CD4-positive, CD25-positive, alpha-beta regulatory T cell (primary cell): ENCODE results near the gene UBE2I. TPM values are rescaled to one million over a fixed set of nuclear protein-coding genes. Genes with fewer than 3 reads are reported as not detected.
A peak's percentile ranks its signal among the peaks of the same experiment; 100 is the strongest.

Source experiments
- ATAC-seq, 2 donors: fragments of 150-1000 bp; cut with Tn5 transposase; one replicate each; pipeline ENCODE4 v1.10.0; 2021; ENCODE audit warnings: low read depth in 2 of 2, moderate number of reproducible peaks in 2 of 2, moderate library complexity in 1 of 2
- DNase-seq, 3 donors: peaks; one replicate each; pipeline versions ENCODE4 v3.0.0 to v3.0.0-alpha.2; 2012 to 2022; ENCODE audit warnings: mixed read lengths in 1 of 3
- H3K27ac ChIP-seq: one replicate; pipeline ENCODE4 v1.7.0; 2013; ENCODE audit warnings: mild to moderate bottlenecking, low read length; ENCODE audit not compliant: insufficient read depth, poor library complexity, severe bottlenecking
- H3K27me3 ChIP-seq: one replicate; pipeline ENCODE4 v1.7.0; 2013; ENCODE audit warnings: low read length; ENCODE audit not compliant: control insufficient read depth, insufficient read depth
- H3K36me3 ChIP-seq: one replicate; pipeline ENCODE4 v1.7.0; 2013; ENCODE audit warnings: mild to moderate bottlenecking, low read length, moderate library complexity; ENCODE audit not compliant: control insufficient read depth, insufficient read depth
- H3K4me1 ChIP-seq: 2 replicates; pipeline ENCODE4 v1.7.0; 2013; ENCODE audit warnings: mild to moderate bottlenecking, low read length; ENCODE audit not compliant: insufficient read depth, control insufficient read depth, poor library complexity, severe bottlenecking
- H3K4me3 ChIP-seq: one replicate; pipeline ENCODE4 v1.7.0; 2013; ENCODE audit warnings: low read depth, mild to moderate bottlenecking, low read length, moderate library complexity
- H3K9me3 ChIP-seq, 2 experiments: 1 replicate in 1 of 2; 2 replicates in 1 of 2; pipeline ENCODE4 v1.7.0; 2013; ENCODE audit warnings: low read length in 2 of 2, mild to moderate bottlenecking in 1 of 2, moderate library complexity in 1 of 2; ENCODE audit not compliant: control insufficient read depth in 2 of 2
- H3K27ac Mint-ChIP-seq, 3 donors: one replicate each; pipeline ENCODE4 v1.8.0; 2020 to 2022; ENCODE audit warnings: mild to moderate bottlenecking in 3 of 3, mixed read lengths in 3 of 3, moderate library complexity in 2 of 3
- H3K27me3 Mint-ChIP-seq: one replicate; pipeline ENCODE4 v1.8.0; 2022; ENCODE audit warnings: mild to moderate bottlenecking, mixed read lengths
- H3K36me3 Mint-ChIP-seq: one replicate; pipeline ENCODE4 v1.8.0; 2020; ENCODE audit warnings: mixed read lengths
- H3K4me1 Mint-ChIP-seq, 4 donors: one replicate each; pipeline ENCODE4 v1.8.0; 2020 to 2022; ENCODE audit warnings: mixed read lengths in 4 of 4, mild to moderate bottlenecking in 1 of 4
- H3K4me3 Mint-ChIP-seq, 4 donors: one replicate each; pipeline ENCODE4 v1.8.0; 2020 to 2022; ENCODE audit warnings: mild to moderate bottlenecking in 4 of 4, mixed read lengths in 4 of 4, moderate library complexity in 3 of 4
- H3K9me3 Mint-ChIP-seq, 7 donors: one replicate each; pipeline ENCODE4 v1.8.0; 2020 to 2022; ENCODE audit warnings: mixed read lengths in 7 of 7, mild to moderate bottlenecking in 3 of 7, moderate library complexity in 2 of 7
- polyA plus RNA-seq, 4 donors: library from polyadenylated mRNA; unstranded; fragments of 300-500 nt; fragmentation: Illumina TruSeq; gene quantifications; one replicate each; pipeline ENCODE4 v1.2.3, GENCODE V29; 2021
- total RNA-seq: library from RNA; stranded (reverse); gene quantifications from one replicate; pipeline ENCODE4 v1.2.3, GENCODE V29; 2022

UBE2I gene
- total and polyA plus RNA-seq, 5 donors from 2014 or later: 75.5 to 205 (median 95.6) TPM

GRCh38 chr16:1299012-1299867 is 10.2 kb upstream of the UBE2I start:
- Histone ChIP-seq H3K27ac (no peak overlapping the region), H3K9me3 (no peaks in the 10 kb centered on the region), H3K36me3 (no peaks in the 10 kb centered on the region), H3K27me3 (peaks cover 3% of the 10 kb centered on the region), H3K4me3 (no peak overlapping the region), H3K4me1 (peaks cover 24% of the 10 kb centered on the region)
- no peaks in the 10 kb centered on the region for H3K36me3 Mint-ChIP-seq
- H3K27ac Mint-ChIP-seq: peak overlapping the region in 1 of 3 donors; percentile 38
- no peak for ATAC-seq
- no peak overlapping the region for H3K4me3 Mint-ChIP-seq
- peaks cover 0 to 22% (median 4%) of the 10 kb centered on the region in 4 donors for H3K4me1 Mint-ChIP-seq
- H3K27me3 Mint-ChIP-seq: peaks cover 21% of the 10 kb centered on the region
- DNase-seq: no peak
- no peaks in the 10 kb centered on the region for H3K9me3 Mint-ChIP-seq

GRCh38 chr16:1299868-1300203 is 9.6 kb upstream of the UBE2I start:
- Histone ChIP-seq H3K4me3 (no peak overlapping the region), H3K9me3 (no peaks in the 10 kb centered on the region), H3K27me3 (peaks cover 3% of the 10 kb centered on the region), H3K36me3 (no peaks in the 10 kb centered on the region), H3K27ac (no peak overlapping the region), H3K4me1 (peaks cover 26% of the 10 kb centered on the region)
- Mint-ChIP-seq H3K36me3 (no peaks in the 10 kb centered on the region), H3K4me1 (peaks cover 0 to 28% (median 6%) of the 10 kb centered on the region in 4 donors), H3K9me3 (no peaks in the 10 kb centered on the region), H3K27me3 (peaks cover 17% of the 10 kb centered on the region), H3K27ac (no peak overlapping the region), H3K4me3 (no peak overlapping the region)
- ATAC-seq (no peak), DNase-seq (no peak)

GRCh38 chr16:1300664-1301476 is 8.6 kb upstream of the UBE2I start:
- no peaks in the 10 kb centered on the region for H3K9me3 ChIP-seq
- no peaks in the 10 kb centered on the region for H3K9me3 Mint-ChIP-seq
- H3K4me3 Mint-ChIP-seq: no peak overlapping the region

GRCh38 chr16:1301562-1301961 is 7.9 kb upstream of the UBE2I start:
- peaks cover 0 to 33% (median 7%) of the 10 kb centered on the region in 4 donors for H3K4me1 Mint-ChIP-seq
- H3K4me3 ChIP-seq: no peak overlapping the region
- H3K9me3 Mint-ChIP-seq: no peaks in the 10 kb centered on the region
- no peaks in the 10 kb centered on the region for H3K36me3 Mint-ChIP-seq
- peaks cover 32% of the 10 kb centered on the region for H3K4me1 ChIP-seq
- ATAC-seq: no peak
- no peaks in the 10 kb centered on the region for H3K27me3 ChIP-seq
- H3K27ac Mint-ChIP-seq: peak overlapping the region in 2 of 3 donors; percentile 26 to 46
- no peaks in the 10 kb centered on the region for H3K9me3 ChIP-seq
- no peak overlapping the region for H3K4me3 Mint-ChIP-seq
- no peak overlapping the region for H3K27ac ChIP-seq
- DNase-seq: no peak
- no peaks in the 10 kb centered on the region for H3K36me3 ChIP-seq
- peaks cover 17% of the 10 kb centered on the region for H3K27me3 Mint-ChIP-seq

More at GRCh38 chr16:1300664-1301476, 8.6 kb upstream of the UBE2I start:
- peak; percentile 59 to 71 (median 65) for DNase-seq
- Histone ChIP-seq H3K36me3 (no peaks in the 10 kb centered on the region), H3K27me3 (no peaks in the 10 kb centered on the region), H3K27ac (no peak overlapping the region), H3K4me1 (peaks cover 31% of the 10 kb centered on the region), H3K4me3 (no peak overlapping the region)
- Mint-ChIP-seq H3K4me1 (peaks cover 0 to 29% (median 6%) of the 10 kb centered on the region in 4 donors), H3K36me3 (no peaks in the 10 kb centered on the region), H3K27me3 (peaks cover 17% of the 10 kb centered on the region), H3K27ac (peak overlapping the region in 1 of 3 donors; percentile 26)
- peak; percentile 60 to 66 for ATAC-seq

- H3K27me3 ChIP-seq: no peaks in the 10 kb centered on the region
- Mint-ChIP-seq H3K36me3 (peaks cover 6% of the 10 kb centered on the region), H3K27me3 (peaks cover 10% of the 10 kb centered on the region), H3K27ac (peak overlapping the region in 2 of 3 donors; percentile 54 to 67), H3K9me3 (peaks cover 0 to 1% (median 0%) of the 10 kb centered on the region in 7 donors), H3K4me3 (peak overlapping the region in 1 of 4 donors; percentile 32), H3K4me1 (peaks cover 4 to 45% (median 18%) of the 10 kb centered on the region in 4 donors)
- no peaks in the 10 kb centered on the region for H3K36me3 ChIP-seq
- no peak overlapping the region for H3K4me3 ChIP-seq
- ATAC-seq: no peak
- no peak overlapping the region for H3K27ac ChIP-seq
- DNase-seq: no peak
- no peaks in the 10 kb centered on the region for H3K9me3 ChIP-seq
- H3K4me1 ChIP-seq: peaks cover 35% of the 10 kb centered on the region
These were observed 3.6 kb upstream of the UBE2I start for GRCh38 chr16:1305823-1306222.

GRCh38 chr16:1306334-1306733 is 3.1 kb upstream of the UBE2I start:
- Histone ChIP-seq H3K9me3 (no peaks in the 10 kb centered on the region), H3K27me3 (no peaks in the 10 kb centered on the region), H3K27ac (no peak overlapping the region), H3K4me1 (peaks cover 35% of the 10 kb centered on the region), H3K4me3 (no peak overlapping the region), H3K36me3 (no peaks in the 10 kb centered on the region)
- peak overlapping the region in 1 of 3 donors; percentile 54 for H3K27ac Mint-ChIP-seq
- peaks cover 4 to 50% (median 22%) of the 10 kb centered on the region in 4 donors for H3K4me1 Mint-ChIP-seq
- DNase-seq (no peak), ATAC-seq (no peak)
- H3K9me3 Mint-ChIP-seq: peaks cover 0 to 1% (median 0%) of the 10 kb centered on the region in 7 donors
- H3K36me3 Mint-ChIP-seq: peaks cover 6% of the 10 kb centered on the region
- peak overlapping the region; percentile 32 to 46 (median 44) for H3K4me3 Mint-ChIP-seq
- peaks cover 10% of the 10 kb centered on the region for H3K27me3 Mint-ChIP-seq

- Histone ChIP-seq H3K36me3 (peaks cover 6% of the 10 kb centered on the region), H3K27me3 (no peaks in the 10 kb centered on the region), H3K27ac (peak overlapping the region; percentile 98), H3K4me1 (peaks cover 47% of the 10 kb centered on the region), H3K9me3 (no peaks in the 10 kb centered on the region), H3K4me3 (peak overlapping the region; percentile 67)
- Mint-ChIP-seq H3K36me3 (peaks cover 10% of the 10 kb centered on the region), H3K4me1 (peaks cover 4 to 54% (median 23%) of the 10 kb centered on the region in 4 donors), H3K27ac (peak overlapping the region in 1 of 3 donors; percentile 96), H3K4me3 (peak overlapping the region; percentile 91 to 97 (median 94)), H3K9me3 (peaks cover 0 to 1% (median 0%) of the 10 kb centered on the region in 7 donors), H3K27me3 (peaks cover 5% of the 10 kb centered on the region)
- no peak for ATAC-seq
- DNase-seq: no peak
These were observed 1.1 kb upstream of the UBE2I start for GRCh38 chr16:1308036-1308976.
